GM18520 (cell line): ENCODE data around the gene IL17RD.

ENCODE experiments used
- ATAC-seq: cut with Tn5 transposase; IDR thresholded peaks from one replicate; pipeline ENCODE4 v1.9.1; 2021; ENCODE audit not compliant: unreplicated experiment

Gene IL17RD

GRCh38 chr3:57130571-57131209 lies 34.5 kb downstream of the IL17RD start:
- ATAC-seq: no peak

GRCh38 chr3:57128826-57129667 lies 36.1 kb downstream of the IL17RD start:
- no peak for ATAC-seq

DNA sequence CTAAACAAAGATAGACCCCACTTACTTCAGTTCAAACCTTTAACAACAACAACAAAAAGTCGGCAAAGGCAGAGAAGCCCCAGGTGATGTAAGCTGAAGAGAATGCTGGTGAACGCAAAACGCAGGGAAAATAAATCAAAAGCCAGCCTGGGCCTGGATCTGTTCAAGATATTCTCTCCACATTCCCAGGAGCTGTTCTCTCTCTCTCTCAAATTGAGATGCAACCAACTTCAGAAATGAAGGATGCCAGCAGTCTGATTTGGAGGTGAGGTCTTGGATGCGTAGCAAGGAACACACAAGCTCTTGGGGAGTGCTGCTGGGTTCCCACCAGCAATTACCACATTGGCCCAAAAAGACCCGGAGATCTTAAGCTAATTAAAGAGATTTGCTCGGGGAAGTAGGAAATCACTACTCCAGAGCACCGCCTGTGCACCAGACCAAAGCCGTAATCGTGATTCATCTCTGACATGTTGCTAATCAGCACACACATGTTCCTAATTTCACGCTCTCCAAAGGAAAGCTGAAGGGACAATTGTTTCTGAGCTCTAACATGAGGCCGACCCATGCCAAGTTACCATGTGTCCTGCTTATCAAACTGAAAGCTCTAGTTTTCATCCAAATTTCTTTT lies 37.1 kb downstream of the IL17RD start:
- ATAC-seq: no peak

- no peak for ATAC-seq
These were observed 38.9 kb downstream of the IL17RD start for GRCh38 chr3:57126244-57126643.

GRCh38 chr3:57120451-57121174 lies 44.5 kb downstream of the IL17RD start:
- no peak for ATAC-seq

- no peak for ATAC-seq
These were observed 45.1 kb downstream of the IL17RD start for GRCh38 chr3:57120040-57120439.

DNA sequence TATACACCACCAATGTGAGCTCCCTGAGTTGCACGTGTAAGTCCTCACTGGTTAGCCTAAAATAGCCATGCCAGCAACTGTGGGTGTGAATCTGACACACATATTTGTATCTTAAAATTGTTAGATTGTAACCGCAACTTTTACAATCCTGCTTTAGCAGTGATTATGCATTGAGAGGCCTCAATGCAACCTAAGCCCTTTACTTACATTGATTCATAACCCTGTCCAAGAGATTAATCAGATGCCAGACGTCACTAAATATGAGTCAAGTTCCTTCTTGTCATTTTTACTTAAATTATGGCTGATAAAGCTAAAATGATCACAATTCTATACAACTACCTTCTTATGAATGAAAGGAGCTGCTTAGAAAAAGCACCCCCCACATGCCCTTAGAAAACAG lies 46.9 kb downstream of the IL17RD start:
- no peak for ATAC-seq

GRCh38 chr3:57116501-57116900 lies 48.7 kb downstream of the IL17RD start:
- no peak for ATAC-seq

DNA sequence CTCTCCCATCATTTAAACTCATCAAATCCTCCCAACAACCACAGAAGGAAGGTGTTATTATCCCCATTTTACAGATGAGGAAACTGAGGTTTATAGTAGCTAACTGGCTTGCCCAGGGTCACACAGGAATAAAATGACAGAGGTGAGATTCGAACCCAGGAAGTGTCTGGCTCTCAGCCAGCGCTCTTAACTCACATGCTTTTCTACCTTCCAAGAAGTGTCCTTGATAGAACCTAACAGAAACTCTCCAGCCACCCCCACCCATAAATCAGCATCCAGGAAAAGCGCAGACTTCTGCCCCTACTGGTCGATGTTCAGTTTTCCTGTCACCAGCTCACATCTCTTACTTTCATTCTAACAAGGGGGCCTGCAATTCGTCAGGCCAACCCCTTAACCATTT lies 52.9 kb downstream of the IL17RD start:
- no peak for ATAC-seq

DNA sequence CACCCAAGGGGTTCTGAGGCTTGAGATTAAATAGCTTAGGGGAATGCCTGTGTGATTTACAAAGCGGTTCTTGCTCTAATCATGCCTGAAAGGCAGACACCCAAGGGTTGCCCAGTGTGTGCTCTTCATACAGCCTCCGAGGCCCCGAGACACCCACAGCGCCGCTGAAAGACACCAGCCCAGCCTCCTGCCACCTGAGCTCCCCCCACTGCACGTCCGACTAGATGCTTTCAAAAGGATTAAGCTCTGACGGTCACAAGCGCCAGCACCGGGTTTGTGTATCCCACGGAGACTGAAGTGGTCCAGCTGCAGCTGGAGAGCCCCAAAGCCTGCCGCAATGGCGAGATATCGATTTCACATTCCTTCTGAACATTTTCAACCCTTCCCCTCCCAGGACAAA lies 54.4 kb downstream of the IL17RD start:
- no peak for ATAC-seq

- ATAC-seq: no peak
These were observed 54.9 kb downstream of the IL17RD start for GRCh38 chr3:57110214-57110613.

DNA sequence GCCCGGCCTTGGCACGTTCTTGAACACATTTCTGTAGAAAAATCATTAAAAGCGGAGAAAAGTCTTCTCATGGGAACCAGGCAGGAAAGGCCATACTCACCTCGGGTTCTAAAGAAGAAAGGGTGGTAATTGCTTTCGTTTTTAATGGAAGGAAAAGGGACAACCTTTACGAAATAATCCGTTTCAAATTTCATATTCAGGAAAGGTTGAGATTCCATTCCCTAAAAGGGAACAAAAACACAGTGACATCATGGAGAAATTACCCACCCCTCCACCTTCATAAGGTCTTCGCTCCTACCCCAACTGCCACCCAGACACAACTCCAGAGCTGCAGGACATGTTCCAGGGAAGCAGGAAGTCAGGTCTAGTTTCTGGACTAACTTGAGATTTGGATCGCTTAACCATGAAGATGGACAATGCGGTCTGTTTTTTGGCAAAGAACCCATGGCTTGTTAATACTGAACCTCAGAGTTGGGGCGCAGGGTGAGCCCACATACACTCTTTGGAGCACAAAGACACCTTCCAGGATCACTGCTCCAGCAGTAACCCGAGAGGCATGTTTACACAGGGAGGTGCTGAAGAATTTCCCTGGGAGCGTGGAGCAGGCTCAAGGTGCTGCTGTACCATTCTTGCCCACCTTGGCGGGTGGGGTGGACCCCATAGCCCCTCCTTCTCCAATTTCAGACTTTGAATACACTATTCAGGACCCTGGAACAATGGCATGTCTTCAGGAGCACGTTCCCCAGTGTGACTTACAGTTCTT lies 55.5 kb downstream of the IL17RD start:
- no peak for ATAC-seq

GRCh38 chr3:57108684-57109083 lies 56.5 kb downstream of the IL17RD start:
- no peak for ATAC-seq

GRCh38 chr3:57105585-57105984 lies 59.6 kb downstream of the IL17RD start:
- no peak for ATAC-seq

DNA sequence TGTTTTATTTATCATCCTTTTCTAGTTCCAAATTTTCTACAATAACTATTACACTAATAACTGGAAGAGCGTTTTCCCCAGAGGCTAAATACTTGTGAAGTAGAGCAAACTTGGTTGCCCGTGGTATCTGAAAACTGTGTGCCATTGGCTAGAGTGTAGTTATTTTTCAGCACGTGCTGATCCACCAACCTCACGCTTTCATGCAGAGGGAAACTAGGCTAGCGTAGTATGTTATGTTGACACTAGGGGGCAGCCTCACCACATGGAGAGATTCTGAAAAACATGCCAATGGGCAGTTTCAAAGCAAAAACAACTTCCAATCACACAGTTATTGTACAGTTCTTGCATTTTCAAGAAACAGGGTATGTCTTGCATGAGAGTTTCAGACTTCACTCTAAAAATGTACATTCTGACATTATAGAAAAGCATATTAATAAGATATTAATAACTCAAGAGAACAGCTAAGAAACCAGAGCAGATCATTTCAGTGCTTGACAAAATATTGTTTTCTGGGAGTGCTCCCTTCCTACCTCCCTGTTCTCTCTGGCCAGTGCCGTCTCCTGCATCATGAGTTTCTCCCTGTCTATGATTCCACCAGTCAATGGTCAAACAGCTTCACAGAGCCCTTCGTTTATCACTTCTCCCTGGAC lies 65.0 kb downstream of the IL17RD start:
- no peak for ATAC-seq

GRCh38 chr3:57098418-57099310 lies 66.5 kb downstream of the IL17RD start:
- no peak for ATAC-seq

DNA sequence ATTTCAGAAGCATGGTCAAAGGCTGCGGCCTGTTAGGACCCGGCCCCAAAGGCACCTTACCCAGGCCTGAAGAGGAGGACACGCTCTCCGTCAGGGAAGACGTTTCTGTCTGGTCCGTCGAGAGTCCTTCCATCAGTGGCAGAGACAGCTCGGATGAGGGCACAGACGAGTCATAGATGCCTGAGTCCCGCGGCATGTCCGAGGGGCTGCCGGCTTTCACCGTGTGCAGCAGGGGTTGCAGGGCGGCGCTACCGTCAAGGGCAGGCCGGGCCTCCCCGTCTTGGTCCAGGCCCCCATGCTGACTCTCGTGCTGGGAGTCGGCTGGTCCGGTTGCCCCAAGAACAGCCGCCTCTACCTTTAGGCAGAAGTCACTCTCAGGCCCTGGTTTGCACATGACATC lies 67.6 kb downstream of the IL17RD start:
- ATAC-seq: no peak

GRCh38 chr3:57095363-57095762 lies 69.8 kb downstream of the IL17RD start:
- no peak for ATAC-seq

DNA sequence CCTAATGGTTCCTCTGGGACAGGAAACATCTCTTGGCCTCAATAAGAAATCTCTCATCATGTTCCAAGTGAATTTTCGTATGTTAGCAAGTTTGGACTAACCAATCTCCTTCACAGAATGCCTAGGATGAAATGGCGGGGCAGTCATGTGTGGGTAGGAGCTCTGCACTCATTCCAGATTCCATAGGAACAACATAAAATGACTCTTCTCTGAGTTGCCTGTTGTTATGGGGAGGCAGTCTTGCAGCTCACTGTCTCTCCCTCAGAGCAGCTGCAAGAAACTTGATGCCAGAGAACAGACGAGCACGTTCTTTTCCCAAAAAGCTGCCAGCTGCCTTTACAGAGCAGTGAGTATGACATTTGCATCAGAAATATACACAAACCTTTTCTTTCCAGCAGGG lies 70.6 kb downstream of the IL17RD start:
- ATAC-seq: no peak
